ENCODE results near the gene APBA3.

APBA3 gene

GRCh38 chr19:3736106-3736724, 25.3 kb downstream of the APBA3 start:
- Histone ChIP-seq H2BK15ac (ENCODE audit: low read depth, poor library complexity, severe bottlenecking) (no peak overlapping the region), H3K9ac (ENCODE audit: low read length) (no peak overlapping the region), H2AK5ac (ENCODE audit: low read length, severe bottlenecking) (no peak overlapping the region), H3K27ac (ENCODE audit: low read length, poor library complexity, severe bottlenecking) (no peak overlapping the region), H4K8ac (ENCODE audit: low read length) (no peak overlapping the region), H2AFZ (ENCODE audit: low read depth, low read length) (no peak overlapping the region), H3K14ac (ENCODE audit: low read length in 2 of 2) (no peak overlapping the region), H3K18ac (ENCODE audit: low read depth in 1 of 2, low read length in 2 of 2) (no peak overlapping the region), H3K4ac (ENCODE audit: low read depth in 1 of 2, low read length in 2 of 2) (no peak overlapping the region), H3K4me1 (ENCODE audit: control insufficient read depth, insufficient read depth, low read depth, low read length) (no peaks in the 10 kb centered on the region), H2BK120ac (ENCODE audit: low read depth, low read length) (no peak overlapping the region), H2BK12ac (ENCODE audit: low read length in 2 of 2) (no peak overlapping the region), H3K27me3 (ENCODE audit: control insufficient read depth in 1 of 2, insufficient read depth in 1 of 2, low read length in 2 of 2) (peaks cover 18 to 51% of the 10 kb centered on the region in 2 experiments), H3K36me3 (ENCODE audit: control insufficient read depth in 1 of 2, insufficient read depth in 2 of 2, low read depth in 1 of 2, low read length in 2 of 2) (peaks cover 0 to 2% of the 10 kb centered on the region in 2 experiments), H3K4me3 (ENCODE audit: insufficient read depth in 1 of 2, low read depth in 1 of 2, low read length in 2 of 2) (no peak overlapping the region), H3K9me3 (ENCODE audit: control insufficient read depth, low read length) (no peaks in the 10 kb centered on the region), H3K4me2 (ENCODE audit: low read length, poor library complexity, severe bottlenecking) (no peak overlapping the region), H3K79me1 (replicated peaks; ENCODE audit: low read length, poor library complexity, severe bottlenecking) (no peaks in the 10 kb centered on the region), H4K91ac (ENCODE audit: low read length) (no peak overlapping the region), H2BK5ac (ENCODE audit: low read depth, low read length, poor library complexity, severe bottlenecking) (no peak overlapping the region), H3K23ac (ENCODE audit: low read length in 2 of 2) (peak overlapping the region in 1 of 2 experiments; percentile 15)
- 88% methylated on average over 19 of the region's 21 CpGs for WGBS
- DNase-seq = no peak

- H3K27me3 ChIP-seq (ENCODE audit: control insufficient read depth in 1 of 2, insufficient read depth in 1 of 2, low read length in 2 of 2) = peaks cover 18 to 49% of the 10 kb centered on the region in 2 experiments
- H3K14ac ChIP-seq (ENCODE audit: low read length in 2 of 2) = no peak overlapping the region
- H3K9me3 ChIP-seq (ENCODE audit: control insufficient read depth, low read length) = no peaks in the 10 kb centered on the region
- no peak overlapping the region for H3K9ac ChIP-seq (ENCODE audit: low read length)
- no peak overlapping the region for H4K91ac ChIP-seq (ENCODE audit: low read length)
- H3K4me1 ChIP-seq (ENCODE audit: control insufficient read depth, insufficient read depth, low read depth, low read length) = no peaks in the 10 kb centered on the region
- H2BK15ac ChIP-seq (ENCODE audit: low read depth, poor library complexity, severe bottlenecking) = no peak overlapping the region
- H3K27ac ChIP-seq (ENCODE audit: low read length, poor library complexity, severe bottlenecking) = no peak overlapping the region
- WGBS = 100% methylated on average over 1 of the region's 14 CpGs
- H3K23ac ChIP-seq (ENCODE audit: low read length in 2 of 2) = no peak overlapping the region
- no peak overlapping the region for H3K4ac ChIP-seq (ENCODE audit: low read depth in 1 of 2, low read length in 2 of 2)
- H2BK12ac ChIP-seq (ENCODE audit: low read length in 2 of 2) = no peak overlapping the region
- H3K36me3 ChIP-seq (ENCODE audit: control insufficient read depth in 1 of 2, insufficient read depth in 2 of 2, low read depth in 1 of 2, low read length in 2 of 2) = peaks cover 0 to 2% of the 10 kb centered on the region in 2 experiments
- no peak overlapping the region for H3K18ac ChIP-seq (ENCODE audit: low read depth in 1 of 2, low read length in 2 of 2)
- no peak overlapping the region for H2BK5ac ChIP-seq (ENCODE audit: low read depth, low read length, poor library complexity, severe bottlenecking)
- no peak overlapping the region for H3K4me2 ChIP-seq (ENCODE audit: low read length, poor library complexity, severe bottlenecking)
- H2AFZ ChIP-seq (ENCODE audit: low read depth, low read length) = no peak overlapping the region
- H3K79me1 ChIP-seq (replicated peaks; ENCODE audit: low read length, poor library complexity, severe bottlenecking) = no peaks in the 10 kb centered on the region
- no peak overlapping the region for H4K8ac ChIP-seq (ENCODE audit: low read length)
- no peak overlapping the region for H2AK5ac ChIP-seq (ENCODE audit: low read length, severe bottlenecking)
- no peak overlapping the region for H2BK120ac ChIP-seq (ENCODE audit: low read depth, low read length)
- DNase-seq = no peak
- no peak overlapping the region for H3K4me3 ChIP-seq (ENCODE audit: insufficient read depth in 1 of 2, low read depth in 1 of 2, low read length in 2 of 2)
Observed at GRCh38 chr19:3734310-3734600, 27.2 kb downstream of the APBA3 start.

GRCh38 chr19:3733549-3734309, 27.8 kb downstream of the APBA3 start:
- no peak overlapping the region for H2BK5ac ChIP-seq (ENCODE audit: low read depth, low read length, poor library complexity, severe bottlenecking)
- H2AK5ac ChIP-seq (ENCODE audit: low read length, severe bottlenecking) = no peak overlapping the region
- H3K18ac ChIP-seq (ENCODE audit: low read depth in 1 of 2, low read length in 2 of 2) = no peak overlapping the region
- no peak overlapping the region for H2AFZ ChIP-seq (ENCODE audit: low read depth, low read length)
- H2BK15ac ChIP-seq (ENCODE audit: low read depth, poor library complexity, severe bottlenecking) = no peak overlapping the region
- no peaks in the 10 kb centered on the region for H3K9me3 ChIP-seq (ENCODE audit: control insufficient read depth, low read length)
- H3K4me3 ChIP-seq (ENCODE audit: insufficient read depth in 1 of 2, low read depth in 1 of 2, low read length in 2 of 2) = no peak overlapping the region
- H3K79me1 ChIP-seq (replicated peaks; ENCODE audit: low read length, poor library complexity, severe bottlenecking) = no peaks in the 10 kb centered on the region
- no peak overlapping the region for H3K4ac ChIP-seq (ENCODE audit: low read depth in 1 of 2, low read length in 2 of 2)
- H3K23ac ChIP-seq (ENCODE audit: low read length in 2 of 2) = peak overlapping the region in 1 of 2 experiments; percentile 68
- 88% methylated on average over 18 of the region's 20 CpGs for WGBS
- H3K36me3 ChIP-seq (ENCODE audit: control insufficient read depth in 1 of 2, insufficient read depth in 2 of 2, low read depth in 1 of 2, low read length in 2 of 2) = peaks cover 0 to 2% of the 10 kb centered on the region in 2 experiments
- no peak overlapping the region for H4K91ac ChIP-seq (ENCODE audit: low read length)
- no peak overlapping the region for H2BK12ac ChIP-seq (ENCODE audit: low read length in 2 of 2)
- no peak overlapping the region for H2BK120ac ChIP-seq (ENCODE audit: low read depth, low read length)
- H3K14ac ChIP-seq (ENCODE audit: low read length in 2 of 2) = peak overlapping the region in 1 of 2 experiments; percentile 88
- DNase-seq = no peak
- H3K4me2 ChIP-seq (ENCODE audit: low read length, poor library complexity, severe bottlenecking) = no peak overlapping the region
- H3K9ac ChIP-seq (ENCODE audit: low read length) = no peak overlapping the region
- no peak overlapping the region for H4K8ac ChIP-seq (ENCODE audit: low read length)
- no peaks in the 10 kb centered on the region for H3K4me1 ChIP-seq (ENCODE audit: control insufficient read depth, insufficient read depth, low read depth, low read length)
- H3K27me3 ChIP-seq (ENCODE audit: control insufficient read depth in 1 of 2, insufficient read depth in 1 of 2, low read length in 2 of 2) = peaks cover 18 to 46% of the 10 kb centered on the region in 2 experiments
- H3K27ac ChIP-seq (ENCODE audit: low read length, poor library complexity, severe bottlenecking) = no peak overlapping the region

- Histone ChIP-seq H4K8ac (ENCODE audit: low read length) (no peak overlapping the region), H3K18ac (ENCODE audit: low read depth in 1 of 2, low read length in 2 of 2) (no peak overlapping the region), H3K79me1 (replicated peaks; ENCODE audit: low read length, poor library complexity, severe bottlenecking) (no peaks in the 10 kb centered on the region), H4K91ac (ENCODE audit: low read length) (no peak overlapping the region), H3K14ac (ENCODE audit: low read length in 2 of 2) (no peak overlapping the region), H2AFZ (ENCODE audit: low read depth, low read length) (no peak overlapping the region), H3K9me3 (ENCODE audit: control insufficient read depth, low read length) (no peaks in the 10 kb centered on the region), H3K9ac (ENCODE audit: low read length) (no peak overlapping the region), H3K36me3 (ENCODE audit: control insufficient read depth in 1 of 2, insufficient read depth in 2 of 2, low read depth in 1 of 2, low read length in 2 of 2) (peaks cover 0 to 2% of the 10 kb centered on the region in 2 experiments), H2AK5ac (ENCODE audit: low read length, severe bottlenecking) (no peak overlapping the region), H3K4me1 (ENCODE audit: control insufficient read depth, insufficient read depth, low read depth, low read length) (no peaks in the 10 kb centered on the region), H3K27ac (ENCODE audit: low read length, poor library complexity, severe bottlenecking) (no peak overlapping the region), H3K4ac (ENCODE audit: low read depth in 1 of 2, low read length in 2 of 2) (no peak overlapping the region), H2BK120ac (ENCODE audit: low read depth, low read length) (no peak overlapping the region), H3K23ac (ENCODE audit: low read length in 2 of 2) (no peak overlapping the region), H2BK5ac (ENCODE audit: low read depth, low read length, poor library complexity, severe bottlenecking) (no peak overlapping the region), H3K4me3 (ENCODE audit: insufficient read depth in 1 of 2, low read depth in 1 of 2, low read length in 2 of 2) (no peak overlapping the region), H3K4me2 (ENCODE audit: low read length, poor library complexity, severe bottlenecking) (no peak overlapping the region), H3K27me3 (ENCODE audit: control insufficient read depth in 1 of 2, insufficient read depth in 1 of 2, low read length in 2 of 2) (peaks cover 18 to 30% of the 10 kb centered on the region in 2 experiments), H2BK12ac (ENCODE audit: low read length in 2 of 2) (no peak overlapping the region), H2BK15ac (ENCODE audit: low read depth, poor library complexity, severe bottlenecking) (no peak overlapping the region)
- no peak for DNase-seq
- 89% methylated on average over 1 of the region's 1 CpG for WGBS
Observed at GRCh38 chr19:3732108-3732507, 29.4 kb downstream of the APBA3 start.
